Thymus (tissue), 11 donors: ENCODE data around the gene FGFBP1. TPM values are rescaled to one million over a fixed set of nuclear protein-coding genes. Genes with fewer than 3 reads are reported as not detected.

ENCODE experiments used
- DNase-seq, 9 donors: peaks; one replicate each; pipeline ENCODE4 v3.0.0-alpha.2; 2013; ENCODE audit warnings: low spot score in 9 of 9, low read depth in 6 of 9, missing footprints in 1 of 9
- H3K27ac ChIP-seq, 2 donors: one replicate each; pipeline ENCODE4 v1.5.1; 2013; ENCODE audit warnings: control low read depth in 1 of 2, low read depth in 1 of 2, low read length in 1 of 2, mild to moderate bottlenecking in 1 of 2, moderate library complexity in 1 of 2
- H3K27me3 ChIP-seq, 2 donors: one replicate each; pipeline ENCODE4 v1.5.1; 2013; ENCODE audit warnings: low read length in 1 of 2; ENCODE audit not compliant: control insufficient read depth in 2 of 2, insufficient read depth in 1 of 2
- H3K36me3 ChIP-seq, 2 donors: one replicate each; pipeline ENCODE4 v1.5.1; 2013; ENCODE audit warnings: low read length in 1 of 2, mild to moderate bottlenecking in 1 of 2, moderate library complexity in 1 of 2; ENCODE audit not compliant: control insufficient read depth in 2 of 2, insufficient read depth in 2 of 2
- H3K4me1 ChIP-seq, 2 donors: one replicate each; pipeline ENCODE4 v1.5.1; 2013; ENCODE audit warnings: low read length in 2 of 2; ENCODE audit not compliant: control insufficient read depth in 2 of 2, insufficient read depth in 2 of 2
- H3K4me3 ChIP-seq, 2 donors: one replicate each; pipeline ENCODE4 v1.5.1; 2013; ENCODE audit warnings: low read length in 2 of 2, control low read depth in 1 of 2, mild to moderate bottlenecking in 1 of 2
- H3K9me3 ChIP-seq, 2 donors: one replicate each; pipeline ENCODE4 v1.5.1; 2013; ENCODE audit warnings: low read length in 1 of 2, mild to moderate bottlenecking in 1 of 2; ENCODE audit not compliant: control insufficient read depth in 2 of 2, insufficient read depth in 1 of 2
- WGBS: extraction: QIAGEN DNeasy Blood & Tissue Kit; methylation state at CpG from one replicate; pipeline ENCODE4 v1.1.7; 2013; 5-methylcytosine and 5-hydroxymethylcytosine counted together
- polyA plus RNA-seq: library from polyadenylated mRNA; stranded (reverse); fragments of 200-250 nt; gene quantifications from one replicate; pipeline ENCODE4 v1.2.3, GENCODE V29; 2013
- total RNA-seq: library from RNA; stranded (reverse); fragments of 120-200 nt; gene quantifications from one replicate; pipeline ENCODE4 v1.2.4, GENCODE V29; 2013
- donor health status: healthy.

The FGFBP1 gene
- total and polyA plus RNA-seq, 2 donors, result 0.52 to 0.57 TPM

DNA sequence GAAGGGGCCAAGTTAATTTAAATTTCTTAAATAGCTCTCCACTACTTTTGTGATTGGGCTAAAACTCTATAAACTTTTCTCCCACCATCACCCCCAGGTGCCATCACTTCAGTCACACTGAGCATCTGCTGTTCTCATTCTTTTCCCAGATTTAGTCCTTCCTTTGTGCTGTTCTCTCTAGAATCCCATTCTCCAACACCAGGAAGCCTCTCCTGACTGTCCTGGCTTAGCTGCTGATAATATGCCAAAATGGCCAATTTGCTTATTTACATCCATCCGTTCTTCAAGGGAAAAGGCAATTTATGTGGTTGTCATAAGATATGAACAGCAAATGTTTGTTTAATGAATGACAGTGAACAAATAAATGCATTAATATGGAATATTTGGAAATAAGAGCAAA is 44.1 kb downstream of the FGFBP1 start:
- H3K36me3 ChIP-seq, result no peaks in the 10 kb centered on the region
- H3K27me3 ChIP-seq, result no peaks in the 10 kb centered on the region
- H3K9me3 ChIP-seq, result no peaks in the 10 kb centered on the region
- WGBS, result 98% methylated on average over 1 of the region's 1 CpG
- H3K4me1 ChIP-seq, result peaks cover 0 to 3% of the 10 kb centered on the region in 2 donors
- no peak for DNase-seq
- no peak overlapping the region for H3K4me3 ChIP-seq
- no peak overlapping the region for H3K27ac ChIP-seq

DNA sequence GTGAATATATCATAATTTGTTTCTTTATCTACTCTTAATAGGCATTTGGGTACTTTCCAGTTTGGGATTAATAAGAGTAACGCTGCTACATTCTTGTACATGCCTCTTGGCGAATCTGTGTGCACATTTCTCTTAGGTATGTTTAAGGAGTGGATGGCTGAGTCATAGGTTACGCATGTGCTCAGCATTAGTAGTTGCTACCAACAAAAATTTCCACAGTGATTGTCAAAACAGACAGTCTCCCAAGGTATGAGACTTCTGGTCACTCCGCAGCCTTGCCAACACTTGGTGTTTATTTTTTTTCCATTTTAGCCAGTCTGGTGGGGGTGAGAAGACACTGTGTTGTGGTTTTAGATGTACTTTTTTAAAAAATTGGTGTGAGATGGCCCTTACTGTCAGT is 44.6 kb downstream of the FGFBP1 start:
- 96% methylated on average over 4 of the region's 4 CpGs for WGBS
- Histone ChIP-seq H3K27me3 (no peaks in the 10 kb centered on the region), H3K36me3 (no peaks in the 10 kb centered on the region), H3K4me3 (no peak overlapping the region), H3K4me1 (peaks cover 0 to 3% of the 10 kb centered on the region in 2 donors), H3K9me3 (no peaks in the 10 kb centered on the region), H3K27ac (no peak overlapping the region)
- no peak for DNase-seq

DNA sequence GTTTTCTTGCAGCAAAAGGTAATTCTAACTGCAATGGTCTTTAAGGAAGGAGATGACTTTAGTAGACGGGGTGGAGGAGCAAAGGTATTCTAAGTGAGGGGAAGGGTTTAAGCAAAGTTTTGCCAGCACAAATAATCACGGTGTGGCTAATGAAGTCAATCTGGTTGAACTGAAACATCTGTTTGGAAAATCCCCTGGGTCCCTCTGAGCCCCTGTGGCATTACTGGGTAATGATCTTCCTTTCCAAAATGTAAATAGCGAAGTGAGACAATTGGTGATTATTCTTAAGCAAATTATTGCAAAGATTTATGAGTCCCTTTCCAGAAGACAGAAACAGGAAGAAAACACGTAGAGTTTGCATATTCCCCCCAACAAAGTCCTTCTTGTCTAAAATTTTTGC is 47.2 kb downstream of the FGFBP1 start:
- Histone ChIP-seq H3K4me3 (no peak overlapping the region), H3K27me3 (no peaks in the 10 kb centered on the region), H3K9me3 (no peaks in the 10 kb centered on the region), H3K36me3 (no peaks in the 10 kb centered on the region), H3K27ac (no peak overlapping the region), H3K4me1 (peaks cover 0 to 3% of the 10 kb centered on the region in 2 donors)
- WGBS, result 78% methylated on average over 4 of the region's 4 CpGs
- DNase-seq, result no peak

DNA sequence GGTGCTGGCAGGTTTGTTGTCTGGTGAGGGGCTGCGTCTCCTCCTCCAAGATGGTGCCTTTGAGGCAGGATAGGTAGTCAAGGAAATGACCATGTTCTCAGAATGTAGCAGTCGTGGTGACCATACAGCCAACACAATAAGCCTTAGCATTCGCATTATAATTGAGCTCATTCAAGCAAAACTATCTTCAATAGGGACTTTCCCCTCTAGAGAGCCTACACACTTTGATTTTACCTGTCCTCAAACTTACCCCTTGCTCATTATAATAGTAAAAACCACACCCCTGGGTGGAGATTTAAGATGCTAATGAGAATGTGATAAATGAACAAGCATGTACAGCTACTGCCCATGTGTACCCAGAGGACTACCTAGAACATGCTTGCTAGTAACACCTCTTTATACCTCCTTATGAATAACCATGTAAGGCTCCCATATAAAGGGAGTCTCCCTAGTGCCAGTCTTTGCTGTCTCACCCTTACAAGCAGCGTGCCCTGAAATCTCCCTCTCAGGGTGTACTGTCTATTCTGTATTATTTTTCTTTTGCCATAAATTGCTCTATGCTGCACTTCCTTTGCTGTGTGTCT is 48.2 kb downstream of the FGFBP1 start:
- H3K36me3 ChIP-seq, result no peaks in the 10 kb centered on the region
- H3K27me3 ChIP-seq, result no peaks in the 10 kb centered on the region
- no peak for DNase-seq
- H3K27ac ChIP-seq, result no peak overlapping the region
- 96% methylated on average over 4 of the region's 4 CpGs for WGBS
- H3K4me3 ChIP-seq, result no peak overlapping the region
- no peaks in the 10 kb centered on the region for H3K9me3 ChIP-seq
- peaks cover 0 to 3% of the 10 kb centered on the region in 2 donors for H3K4me1 ChIP-seq

- Histone ChIP-seq H3K9me3 (no peaks in the 10 kb centered on the region), H3K27me3 (no peaks in the 10 kb centered on the region), H3K4me1 (peaks cover 0 to 3% of the 10 kb centered on the region in 2 donors), H3K36me3 (no peaks in the 10 kb centered on the region), H3K4me3 (no peak overlapping the region), H3K27ac (no peak overlapping the region)
- no peak for DNase-seq
- 80% methylated on average over 9 of the region's 9 CpGs for WGBS
Measured at GRCh38 chr4:15888515-15888914, 50.0 kb downstream of the FGFBP1 start.

Other genes starting within 250 kb of the FGFBP1 start
- gene BST1, start 235.7 kb downstream of the FGFBP1 start, total RNA-seq, result 4.1 TPM
- 2.9 TPM for gene BST1, start 235.7 kb downstream of the FGFBP1 start, polyA plus RNA-seq
- gene CD38, start 160.4 kb downstream of the FGFBP1 start, total RNA-seq, result 47.6 TPM
- gene CD38, start 160.4 kb downstream of the FGFBP1 start, polyA plus RNA-seq, result 31.0 TPM
- gene FGFBP2, start 24.4 kb upstream of the FGFBP1 start, total RNA-seq, result 16.4 TPM
- 4.4 TPM for gene FGFBP2, start 24.4 kb upstream of the FGFBP1 start, polyA plus RNA-seq
- 1.1 TPM for gene PROM1, start 145.3 kb upstream of the FGFBP1 start, total RNA-seq
- 1.0 TPM for gene PROM1, start 145.3 kb upstream of the FGFBP1 start, polyA plus RNA-seq